PC-3 (cell line): ENCODE data around the gene DYDC1. TPM values are rescaled to one million over a fixed set of nuclear protein-coding genes. Genes with fewer than 3 reads are reported as not detected.

Experiments
- ATAC-seq: fragments of 200-7000 bp; cut with Tn5 transposase; 2 replicates; pipeline ENCODE4 v1.9.1; 2020; ENCODE audit warnings: mild to moderate bottlenecking, moderate library complexity
- BruUV-seq: library from RNA; stranded (reverse); fragments of 400-500 nt; replicated peaks from 2 replicates; lab custom pipeline; 2021; lab: Mats Ljungman, UMichigan
- CTCF ChIA-PET: fragments of 300-600 bp; sonication (Branson Sonifier 250); formaldehyde crosslinking; loops from one replicate; lab custom pipeline; 2022; ENCODE audit warnings: antibody characterized with exemption; lab: Charles Lee
- POLR2A ChIA-PET: fragments of 300-600 bp; sonication (Branson Sonifier 250); formaldehyde crosslinking; loops from one replicate; lab custom pipeline; 2022; ENCODE audit warnings: antibody characterized with exemption; ENCODE audit not compliant: unreplicated experiment; lab: Charles Lee
- DNase-seq: peaks from one replicate; pipeline ENCODE4 v3.0.0-alpha.2; 2015
- H2AFZ ChIP-seq: fragments of 300-600 bp; sonication (generic); 2 replicates; pipeline ENCODE4 v1.6.0; 2016; ENCODE audit warnings: antibody characterized with exemption, low read length
- H3F3A ChIP-seq: fragments of 300-600 bp; sonication (generic); one replicate; pipeline ENCODE4 v1.6.0; 2017; ENCODE audit warnings: antibody characterized with exemption, low read length, control low read depth, mild to moderate bottlenecking; ENCODE audit not compliant: unreplicated experiment
- H3K27ac ChIP-seq: fragments of 300-600 bp; sonication (generic); 2 replicates; pipeline ENCODE4 v1.5.1; 2016; ENCODE audit warnings: mild to moderate bottlenecking, low read length
- H3K27me3 ChIP-seq: fragments of 300-600 bp; sonication (generic); 2 replicates; pipeline ENCODE4 v1.6.1; 2016; ENCODE audit warnings: low read length, mixed read lengths
- H3K36me3 ChIP-seq: fragments of 300-600 bp; sonication (generic); 2 replicates; pipeline ENCODE4 v1.6.1; 2016; ENCODE audit warnings: low read depth, mixed run types, low read length, mixed read lengths
- H3K4me1 ChIP-seq: fragments of 300-600 bp; sonication (generic); 2 replicates; pipeline ENCODE4 v1.5.1; 2016; ENCODE audit warnings: low read length; ENCODE audit not compliant: insufficient read depth
- H3K4me2 ChIP-seq: fragments of 300-600 bp; sonication (generic); 2 replicates; pipeline ENCODE4 v1.6.0; 2016; ENCODE audit warnings: low read length
- H3K4me3 ChIP-seq: fragments of 300-600 bp; sonication (generic); 2 replicates; pipeline ENCODE4 v1.5.1; 2016; ENCODE audit warnings: mild to moderate bottlenecking, low read length, mixed read lengths
- H3K79me2 ChIP-seq: fragments of 300-600 bp; sonication (generic); 2 replicates; pipeline ENCODE4 v1.6.1; 2017; ENCODE audit warnings: low read length, mixed read lengths
- H3K9ac ChIP-seq: fragments of 300-600 bp; sonication (generic); 2 replicates; pipeline ENCODE4 v1.6.0; 2016; ENCODE audit warnings: mild to moderate bottlenecking, low read length
- H3K9me2 ChIP-seq: fragments of 300-600 bp; sonication (generic); replicated peaks from 2 replicates; pipeline ENCODE4 v1.6.1; 2016; ENCODE audit warnings: mixed run types, low read length, mixed read lengths
- H3K9me3 ChIP-seq: fragments of 300-600 bp; sonication (generic); 2 replicates; pipeline ENCODE4 v1.6.1; 2016; ENCODE audit warnings: low read length, mixed read lengths
- H4K20me1 ChIP-seq: fragments of 300-600 bp; sonication (generic); 2 replicates; pipeline ENCODE4 v1.6.1; 2016; ENCODE audit warnings: low read length, mixed read lengths
- CTCF ChIP-seq: fragments of 300-600 bp; sonication (generic); conservative IDR thresholded peaks from 2 replicates; pipeline ENCODE4 v1.5.1; 2017; ENCODE audit warnings: antibody characterized with exemption, low read depth, mild to moderate bottlenecking, low read length
- EZH2 ChIP-seq: fragments of 300-600 bp; sonication (generic); IDR thresholded peaks from one replicate; pipeline ENCODE4 v1.6.1; 2017; ENCODE audit warnings: antibody characterized with exemption, mild to moderate bottlenecking, low read length; ENCODE audit not compliant: unreplicated experiment
- EZH2phosphoT487 ChIP-seq: fragments of 300-600 bp; sonication (generic); IDR thresholded peaks from 2 replicates; pipeline ENCODE4 v1.6.1; 2018; ENCODE audit warnings: mild to moderate bottlenecking, antibody characterized with exemption, low read length, borderline replicate concordance
- intact Hi-C: fragments of 100-400 bp; cut with micrococcal nuclease; formaldehyde crosslinking; loops from 2 replicates; pipeline ENCODE4 v1.9.0; 2023
- total RNA-seq: library from RNA; depleted of rRNA; stranded (reverse); fragments of >200 nt; gene quantifications from 2 replicates; pipeline ENCODE4 v1.2.3, GENCODE V29; 2014

DYDC1 gene
- total RNA-seq, 1 experiment from 2014 or later, result not detected

GRCh38 chr10:80394358-80394916, 37.9 kb upstream of the DYDC1 start:
- intact Hi-C loops, result no loop called here
- Histone ChIP-seq H3K9me2 (no peaks in the 10 kb centered on the region), H3K9me3 (no peaks in the 10 kb centered on the region), H2AFZ (no peak overlapping the region), H3K4me2 (no peak overlapping the region), H3K9ac (no peak overlapping the region), H3K4me3 (no peak overlapping the region), H3K27me3 (no peaks in the 10 kb centered on the region), H3K36me3 (no peaks in the 10 kb centered on the region), H3K4me1 (no peaks in the 10 kb centered on the region), H3K27ac (no peak overlapping the region), H4K20me1 (no peaks in the 10 kb centered on the region), H3F3A (no peaks in the 10 kb centered on the region), H3K79me2 (no peaks in the 10 kb centered on the region)
- ATAC-seq (no peak), DNase-seq (no peak)
- TF ChIP-seq CTCF (no peak), EZH2phosphoT487 (no peak), EZH2 (no peak)
- ChIA-PET CTCF (no interaction called here), POLR2A (no interaction called here)
- BruUV-seq, result no TSS peak

- no TSS peak for BruUV-seq
- POLR2A ChIA-PET, result no interaction called here
- ATAC-seq, result no peak
These were observed 35.7 kb upstream of the DYDC1 start for GRCh38 chr10:80392250-80392649.

GRCh38 chr10:80390740-80391139, 34.2 kb upstream of the DYDC1 start:
- no peak for TF ChIP-seq EZH2phosphoT487
- TF ChIP-seq EZH2, result no peak
- no peak for TF ChIP-seq CTCF
- no TSS peak for BruUV-seq
- Histone ChIP-seq H4K20me1 (no peaks in the 10 kb centered on the region), H3K4me1 (no peaks in the 10 kb centered on the region), H3K9me2 (no peaks in the 10 kb centered on the region), H3K79me2 (no peaks in the 10 kb centered on the region), H3K9ac (no peak overlapping the region), H3K4me2 (no peak overlapping the region), H3F3A (no peaks in the 10 kb centered on the region), H3K27ac (no peak overlapping the region), H2AFZ (no peak overlapping the region), H3K4me3 (no peak overlapping the region), H3K36me3 (no peaks in the 10 kb centered on the region), H3K9me3 (no peaks in the 10 kb centered on the region), H3K27me3 (no peaks in the 10 kb centered on the region)
- CTCF ChIA-PET, result no interaction called here
- ATAC-seq, result no peak
- POLR2A ChIA-PET, result no interaction called here
- intact Hi-C loops, result no loop called here
- DNase-seq, result no peak

More at GRCh38 chr10:80392250-80392649, 35.7 kb upstream of the DYDC1 start:
- intact Hi-C loops, result no loop called here
- no peak overlapping the region for H3K27ac ChIP-seq
- H3K27me3 ChIP-seq, result no peaks in the 10 kb centered on the region
- no peak overlapping the region for H2AFZ ChIP-seq
- H3K9me3 ChIP-seq, result no peaks in the 10 kb centered on the region
- H3K79me2 ChIP-seq, result no peaks in the 10 kb centered on the region
- H4K20me1 ChIP-seq, result no peaks in the 10 kb centered on the region
- H3K9ac ChIP-seq, result no peak overlapping the region
- no peaks in the 10 kb centered on the region for H3F3A ChIP-seq
- H3K9me2 ChIP-seq, result no peaks in the 10 kb centered on the region
- H3K4me3 ChIP-seq, result no peak overlapping the region
- H3K4me1 ChIP-seq, result no peaks in the 10 kb centered on the region
- H3K4me2 ChIP-seq, result no peak overlapping the region
- CTCF ChIA-PET, result no interaction called here
- TF ChIP-seq EZH2phosphoT487 (no peak), EZH2 (no peak)
- no peak for DNase-seq
- no peaks in the 10 kb centered on the region for H3K36me3 ChIP-seq
